Esophagus squamous epithelium (tissue), 5 donors: ENCODE data around the gene CHORDC1. TPM values are rescaled to one million over a fixed set of nuclear protein-coding genes. Genes with fewer than 3 reads are reported as not detected.

ENCODE experiments used
- DNase-seq: peaks from one replicate; lab custom pipeline; 2025; lab: John Stamatoyannopoulos, UW
- H3K27ac ChIP-seq, 4 donors: fragments of 200-600 bp; sonication (generic); one replicate each; pipeline ENCODE4 v1.5.1; 2016 to 2019; ENCODE audit warnings: mild to moderate bottlenecking in 1 of 4
- H3K27me3 ChIP-seq, 4 donors: fragments of 200-600 bp; sonication (generic); 1 replicate in 3 of 4; 2 replicates in 1 of 4; pipeline versions ENCODE4 v1.5.1 to v1.6.0; 2017 to 2021; ENCODE audit warnings: antibody characterized with exemption in 1 of 4
- H3K36me3 ChIP-seq, 3 donors: fragments of 200-600 bp; sonication (generic); one replicate each; pipeline ENCODE4 v1.5.1; 2016 to 2019
- H3K4me1 ChIP-seq, 3 donors: fragments of 200-600 bp; sonication (generic); one replicate each; pipeline ENCODE4 v1.5.1; 2017 to 2019
- H3K4me3 ChIP-seq, 4 donors: fragments of 200-600 bp; sonication (generic); 1 replicate in 3 of 4; 2 replicates in 1 of 4; pipeline ENCODE4 v1.5.1; 2016 to 2019; ENCODE audit warnings: mild to moderate bottlenecking in 2 of 4, moderate library complexity in 1 of 4
- H3K9me3 ChIP-seq, 3 donors: fragments of 200-600 bp; sonication (generic); one replicate each; pipeline ENCODE4 v1.5.1; 2016 to 2019
- POLR2A ChIP-seq, 4 donors: fragments of 450-650 bp; IDR thresholded peaks; one replicate each; pipeline ENCODE4 v1.6.1; 2017; ENCODE audit warnings: antibody characterized with exemption in 4 of 4, mild to moderate bottlenecking in 4 of 4, moderate library complexity in 3 of 4
- WGBS, 2 donors: methylation state at CpG; one replicate each; pipeline ENCODE4 v1.1.5; 2018; 5-methylcytosine and 5-hydroxymethylcytosine counted together
- intact Hi-C: fragments of 100-400 bp; cut with DNase I; formaldehyde crosslinking; loops from one replicate; pipeline ENCODE4 v1.15.0; 2022
- total RNA-seq, 4 donors: library from RNA; depleted of rRNA; stranded (reverse); fragments of >200 nt; gene quantifications; one replicate each; pipeline ENCODE4 v1.1.0, GENCODE V29; 2016
- TF ChIP-seq, protein P1 (sequence below), 6 experiments: fragments of 450-650 bp in 4 of 6; fragments of 200-600 bp in 2 of 6; sonication (generic) in 2 of 6; IDR thresholded peaks; one replicate each; pipeline ENCODE4 v1.5.1; 2016 to 2019; ENCODE audit warnings: antibody characterized with exemption in 6 of 6, mild to moderate bottlenecking in 4 of 6, moderate library complexity in 4 of 6
- donor health status: DM: yes; HTN: yes; CAD: no.

CHORDC1 gene
- total RNA-seq, 4 donors from 2014 or later = 23.1 to 64.8 (median 36.5) TPM

DNA sequence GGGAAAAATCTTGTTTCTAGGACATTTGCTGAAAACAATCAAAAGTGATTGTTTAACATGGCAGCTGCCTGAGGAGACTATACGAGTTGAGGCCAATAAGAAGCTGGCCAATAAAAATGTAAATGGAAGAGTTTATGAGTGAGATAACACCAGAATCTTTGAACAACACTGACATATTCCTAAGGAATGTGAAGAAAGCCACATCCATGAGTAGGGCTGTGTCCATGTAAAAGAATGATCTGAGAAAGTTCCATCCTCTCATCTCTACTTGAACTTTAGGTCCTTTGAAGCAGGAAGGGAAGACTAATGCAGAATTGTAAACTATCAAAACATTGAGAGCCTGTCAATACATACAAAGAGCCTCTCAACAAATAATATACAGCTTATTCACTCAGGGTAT is 6.9 kb upstream of the CHORDC1 start:
- H3K4me1 ChIP-seq = peaks cover 0 to 2% (median 0%) of the 10 kb centered on the region in 3 donors
- H3K9me3 ChIP-seq = no peaks in the 10 kb centered on the region
- DNase-seq = no peak
- H3K36me3 ChIP-seq = no peaks in the 10 kb centered on the region
- no peak overlapping the region for H3K27ac ChIP-seq
- 76 to 80% methylated on average over 1 of the region's 1 CpG for WGBS, 2 donors
- no peak overlapping the region for H3K4me3 ChIP-seq
- intact Hi-C loops = no loop called here
- TF ChIP-seq, protein P1, sequence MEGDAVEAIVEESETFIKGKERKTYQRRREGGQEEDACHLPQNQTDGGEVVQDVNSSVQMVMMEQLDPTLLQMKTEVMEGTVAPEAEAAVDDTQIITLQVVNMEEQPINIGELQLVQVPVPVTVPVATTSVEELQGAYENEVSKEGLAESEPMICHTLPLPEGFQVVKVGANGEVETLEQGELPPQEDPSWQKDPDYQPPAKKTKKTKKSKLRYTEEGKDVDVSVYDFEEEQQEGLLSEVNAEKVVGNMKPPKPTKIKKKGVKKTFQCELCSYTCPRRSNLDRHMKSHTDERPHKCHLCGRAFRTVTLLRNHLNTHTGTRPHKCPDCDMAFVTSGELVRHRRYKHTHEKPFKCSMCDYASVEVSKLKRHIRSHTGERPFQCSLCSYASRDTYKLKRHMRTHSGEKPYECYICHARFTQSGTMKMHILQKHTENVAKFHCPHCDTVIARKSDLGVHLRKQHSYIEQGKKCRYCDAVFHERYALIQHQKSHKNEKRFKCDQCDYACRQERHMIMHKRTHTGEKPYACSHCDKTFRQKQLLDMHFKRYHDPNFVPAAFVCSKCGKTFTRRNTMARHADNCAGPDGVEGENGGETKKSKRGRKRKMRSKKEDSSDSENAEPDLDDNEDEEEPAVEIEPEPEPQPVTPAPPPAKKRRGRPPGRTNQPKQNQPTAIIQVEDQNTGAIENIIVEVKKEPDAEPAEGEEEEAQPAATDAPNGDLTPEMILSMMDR (IDR thresholded peaks at IDR 0.05) = no peak
- TF ChIP-seq POLR2A (IDR thresholded peaks at IDR 0.05) = no peak
- no peaks in the 10 kb centered on the region for H3K27me3 ChIP-seq

DNA sequence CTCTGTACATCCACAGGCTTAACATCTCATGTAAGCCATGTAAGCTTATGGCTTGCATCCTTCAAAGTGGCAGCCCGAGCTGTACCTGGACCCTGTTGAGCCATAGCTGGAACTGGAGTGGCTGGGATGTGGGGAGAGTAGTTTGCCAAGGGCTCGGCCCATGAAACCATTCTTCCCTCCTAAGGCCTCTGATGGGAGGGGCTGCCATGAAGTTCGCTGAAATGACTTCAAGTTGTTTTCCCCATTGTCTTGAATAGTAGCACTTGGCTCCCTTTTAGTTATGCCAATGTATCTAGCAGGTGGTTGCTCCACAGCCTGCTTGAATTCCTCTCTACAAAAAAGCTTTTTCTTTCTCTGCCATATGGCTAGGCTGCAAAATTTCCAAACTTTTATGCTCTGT is 5.2 kb upstream of the CHORDC1 start:
- peaks cover 0 to 16% (median 6%) of the 10 kb centered on the region in 3 donors for H3K4me1 ChIP-seq
- intact Hi-C loops = no loop called here
- no peak overlapping the region for H3K4me3 ChIP-seq
- H3K9me3 ChIP-seq = no peaks in the 10 kb centered on the region
- H3K27ac ChIP-seq = no peak overlapping the region
- H3K27me3 ChIP-seq = no peaks in the 10 kb centered on the region
- H3K36me3 ChIP-seq = no peaks in the 10 kb centered on the region
- no peak for TF ChIP-seq POLR2A (IDR thresholded peaks at IDR 0.05)
- TF ChIP-seq, protein P1 (IDR thresholded peaks at IDR 0.05) = no peak
- WGBS, 2 donors = 88 to 92% methylated on average over 1 to 3 of the region's 3 CpGs
- no peak for DNase-seq

DNA sequence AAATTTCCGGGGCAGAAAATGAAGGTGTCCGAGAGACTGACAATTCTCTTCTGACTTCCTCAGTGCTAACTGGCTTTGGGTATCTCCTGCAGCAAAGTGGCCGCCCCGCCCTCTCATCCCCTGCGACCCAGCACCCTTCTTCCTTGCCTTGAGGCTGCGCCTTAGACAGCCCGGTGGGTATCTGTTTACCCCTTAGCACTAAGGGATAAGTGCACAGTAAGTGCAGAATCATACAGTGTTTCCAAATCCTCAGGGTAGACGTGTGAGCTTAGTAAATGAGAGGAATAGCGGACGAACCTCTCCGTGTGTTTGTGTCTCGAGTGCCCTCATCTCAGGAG is 368 bp upstream of the CHORDC1 start:
- peak overlapping the region; percentile 72 to 97 (median 88) for H3K4me3 ChIP-seq
- no peak for TF ChIP-seq POLR2A (IDR thresholded peaks at IDR 0.05)
- TF ChIP-seq, protein P1 (IDR thresholded peaks at IDR 0.05) = no peak
- 0% methylated on average over 7 to 10 of the region's 12 CpGs for WGBS, 2 donors
- no peaks in the 10 kb centered on the region for H3K9me3 ChIP-seq
- DNase-seq = no peak
- peaks cover 9 to 56% (median 36%) of the 10 kb centered on the region in 3 donors for H3K4me1 ChIP-seq
- H3K36me3 ChIP-seq = no peaks in the 10 kb centered on the region
- intact Hi-C loops = no loop called here
- peak overlapping the region; percentile 86 to 96 (median 94) for H3K27ac ChIP-seq
- H3K27me3 ChIP-seq = no peaks in the 10 kb centered on the region

DNA sequence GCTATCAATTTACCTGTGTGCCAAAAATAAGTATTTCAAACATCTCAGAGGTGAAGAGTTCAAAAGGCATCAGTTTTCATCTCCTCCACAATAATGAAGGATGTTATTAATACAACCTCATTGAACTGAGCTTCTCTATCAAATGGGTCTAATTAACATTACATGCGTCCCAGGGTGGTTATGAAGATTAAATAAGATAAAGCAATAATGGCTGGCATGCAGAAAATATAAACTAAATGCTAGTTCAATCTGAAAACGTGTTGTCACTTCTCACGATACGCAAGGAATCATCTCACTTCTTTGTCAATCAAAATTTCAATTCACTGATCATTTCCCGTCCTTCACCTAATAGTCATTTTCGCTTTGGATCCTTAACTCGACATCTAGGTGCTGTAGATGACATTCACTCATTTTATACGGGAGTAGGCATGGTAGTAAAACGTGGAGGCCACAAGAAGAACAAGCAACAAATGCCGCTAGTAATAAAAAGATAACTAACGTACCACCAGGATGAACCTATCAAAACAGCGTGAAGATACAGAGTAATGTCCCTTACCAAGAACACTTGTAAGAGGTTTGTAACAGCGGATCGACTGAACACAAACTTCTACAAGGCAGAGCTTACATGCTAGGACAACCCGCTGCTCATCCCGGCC is 918 bp downstream of the CHORDC1 start:
- peak overlapping the region; percentile 86 to 96 (median 94) for H3K27ac ChIP-seq
- peaks cover 9 to 69% (median 36%) of the 10 kb centered on the region in 3 donors for H3K4me1 ChIP-seq
- peaks cover 0 to 7% (median 0%) of the 10 kb centered on the region in 3 donors for H3K36me3 ChIP-seq
- no peaks in the 10 kb centered on the region for H3K27me3 ChIP-seq
- H3K9me3 ChIP-seq = no peaks in the 10 kb centered on the region
- 2 to 5% methylated on average over 14 to 16 of the region's 16 CpGs for WGBS, 2 donors
- intact Hi-C loops = no loop called here
- TF ChIP-seq, protein P1 (IDR thresholded peaks at IDR 0.05) = no peak
- TF ChIP-seq POLR2A (IDR thresholded peaks at IDR 0.05) = no peak
- peak overlapping the region; percentile 72 to 97 (median 88) for H3K4me3 ChIP-seq
- DNase-seq = no peak

DNA sequence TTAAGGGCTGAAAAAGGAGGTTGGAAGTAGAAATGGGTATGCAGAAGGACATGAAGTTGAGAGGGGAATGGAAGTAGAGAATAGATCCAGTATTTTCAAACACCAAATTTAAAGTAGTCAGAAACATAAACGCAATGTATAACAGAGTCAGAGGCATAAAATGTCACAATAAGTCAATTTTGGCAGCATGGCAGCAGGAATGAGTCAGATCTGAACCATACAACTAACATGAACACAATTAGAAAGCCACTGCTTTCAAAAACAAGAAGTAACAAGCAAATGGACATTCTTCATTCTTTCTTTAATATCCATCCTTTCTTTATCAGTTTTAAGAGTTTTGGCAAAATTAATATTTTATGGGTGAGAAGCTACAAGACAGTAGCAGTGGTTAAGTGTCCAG is 2.5 kb downstream of the CHORDC1 start:
- H3K36me3 ChIP-seq = peaks cover 0 to 7% (median 0%) of the 10 kb centered on the region in 3 donors
- 12 to 27% methylated on average over 1 of the region's 1 CpG for WGBS, 2 donors
- no peaks in the 10 kb centered on the region for H3K27me3 ChIP-seq
- H3K4me3 ChIP-seq = peak overlapping the region in 1 of 4 donors; percentile 97
- no peak for DNase-seq
- peaks cover 9 to 70% (median 36%) of the 10 kb centered on the region in 3 donors for H3K4me1 ChIP-seq
- H3K27ac ChIP-seq = peak overlapping the region in 1 of 4 donors; percentile 36
- H3K9me3 ChIP-seq = no peaks in the 10 kb centered on the region
- TF ChIP-seq, protein P1 (IDR thresholded peaks at IDR 0.05) = no peak
- no peak for TF ChIP-seq POLR2A (IDR thresholded peaks at IDR 0.05)
- intact Hi-C loops = no loop called here
